ENCODE measurements around the gene SLC51A.

The SLC51A gene

GRCh38 chr3:196192524-196193051, 23.7 kb upstream of the SLC51A start:
- H3K4me3 ChIP-seq (ENCODE audit: low read depth, low read length) = no peak overlapping the region
- POLR2A ChIA-PET = no interaction called here
- DNase-seq (ENCODE audit: low read depth, low spot score) = no peak
- TF ChIP-seq CTCF (IDR thresholded peaks at IDR 0.05; ENCODE audit: insufficient read depth, low read length, missing control alignments) = no peak
- CTCF ChIA-PET = interaction anchor here (13.6 kb wide), 1 partner anchor 119 kb away, joined by 298 read pairs; no protein-coding TSS in a partner anchor

- POLR2A ChIA-PET = no interaction called here
- H3K4me3 ChIP-seq (ENCODE audit: low read depth, low read length) = no peak overlapping the region
- CTCF ChIA-PET = interaction anchor here (1.4 to 13.6 kb wide), 2 partner anchors 120 to 167 kb away, joined by 6 to 298 read pairs; no protein-coding TSS in a partner anchor
- DNase-seq (ENCODE audit: low read depth, low spot score) = no peak
- no peak for TF ChIP-seq CTCF (IDR thresholded peaks at IDR 0.05; ENCODE audit: insufficient read depth, low read length, missing control alignments)
Observed at GRCh38 chr3:196193133-196193735, 23.1 kb upstream of the SLC51A start.

- ChIA-PET POLR2A (interaction anchor here (0.6 kb wide), 1 partner anchor 24 kb away, joined by 3 read pairs; no protein-coding TSS in a partner anchor), CTCF (interaction anchor here (0.9 to 13.6 kb wide), 3 partner anchors 121 to 335 kb away, joined by 3 to 298 read pairs (median 6); no protein-coding TSS in a partner anchor)
- DNase-seq (ENCODE audit: low read depth, low spot score) = no peak
- H3K4me3 ChIP-seq (ENCODE audit: low read depth, low read length) = no peak overlapping the region
- TF ChIP-seq CTCF (IDR thresholded peaks at IDR 0.05; ENCODE audit: insufficient read depth, low read length, missing control alignments) = no peak
Observed at GRCh38 chr3:196193736-196194541, 22.4 kb upstream of the SLC51A start.

- no peak overlapping the region for H3K4me3 ChIP-seq (ENCODE audit: low read depth, low read length)
- DNase-seq (ENCODE audit: low read depth, low spot score) = no peak
- ChIA-PET CTCF (interaction anchor here (0.9 to 13.6 kb wide), 3 partner anchors 121 to 334 kb away, joined by 3 to 298 read pairs (median 6); no protein-coding TSS in a partner anchor), POLR2A (no interaction called here)
- TF ChIP-seq CTCF (IDR thresholded peaks at IDR 0.05; ENCODE audit: insufficient read depth, low read length, missing control alignments) = no peak
Observed at GRCh38 chr3:196194542-196194915, 21.8 kb upstream of the SLC51A start.

GRCh38 chr3:196195664-196196265, 20.6 kb upstream of the SLC51A start:
- H3K4me3 ChIP-seq (ENCODE audit: low read depth, low read length) = no peak overlapping the region
- POLR2A ChIA-PET = no interaction called here

More at GRCh38 chr3:196195664-196196265, 20.6 kb upstream of the SLC51A start:
- CTCF ChIA-PET = interaction anchor here (0.6 to 13.6 kb wide), 21 partner anchors 9 to 1886 kb away, joined by 3 to 298 read pairs (median 5); partner anchors contain the start of gene SLC51A
- no peak for DNase-seq (ENCODE audit: low read depth, low spot score)
- TF ChIP-seq CTCF (IDR thresholded peaks at IDR 0.05; ENCODE audit: insufficient read depth, low read length, missing control alignments) = no peak

All from AG04449 (cell line).